Duodenal mucosa (tissue), 2 donors: ENCODE data around the gene DPYSL4.

ENCODE experiments used
- H3K27ac ChIP-seq: one replicate; pipeline ENCODE4 v1.7.0; 2013; ENCODE audit warnings: low read depth, low read length
- H3K27me3 ChIP-seq, 2 donors: one replicate each; pipeline ENCODE4 v1.7.0; 2013; ENCODE audit warnings: low read length in 2 of 2, control low read depth in 1 of 2; ENCODE audit not compliant: insufficient read depth in 2 of 2, control insufficient read depth in 1 of 2
- H3K36me3 ChIP-seq, 2 donors: one replicate each; pipeline ENCODE4 v1.7.0; 2013; ENCODE audit warnings: low read length in 2 of 2, control low read depth in 1 of 2; ENCODE audit not compliant: insufficient read depth in 2 of 2, control insufficient read depth in 1 of 2
- H3K4me1 ChIP-seq, 2 donors: one replicate each; pipeline ENCODE4 v1.7.0; 2013; ENCODE audit warnings: low read length in 2 of 2, control low read depth in 1 of 2; ENCODE audit not compliant: insufficient read depth in 2 of 2, control insufficient read depth in 1 of 2
- H3K4me3 ChIP-seq, 2 donors: one replicate each; pipeline ENCODE4 v1.7.0; 2013; ENCODE audit warnings: low read length in 2 of 2, low read depth in 1 of 2
- H3K9ac ChIP-seq, 2 donors: one replicate each; pipeline ENCODE4 v1.7.0; 2013; ENCODE audit warnings: low read length in 2 of 2, low read depth in 1 of 2
- H3K9me3 ChIP-seq, 2 donors: one replicate each; pipeline ENCODE4 v1.7.0; 2013; ENCODE audit warnings: low read length in 2 of 2, control low read depth in 1 of 2; ENCODE audit not compliant: control insufficient read depth in 1 of 2

The DPYSL4 gene

GRCh38 chr10:132236161-132236560 lies 49.4 kb downstream of the DPYSL4 start:
- H3K4me3 ChIP-seq: no peak overlapping the region
- H3K27me3 ChIP-seq: no peaks in the 10 kb centered on the region
- no peak overlapping the region for H3K27ac ChIP-seq
- H3K9ac ChIP-seq: no peak overlapping the region
- peaks cover 0 to 2% of the 10 kb centered on the region in 2 donors for H3K4me1 ChIP-seq
- no peaks in the 10 kb centered on the region for H3K9me3 ChIP-seq
- no peaks in the 10 kb centered on the region for H3K36me3 ChIP-seq

GRCh38 chr10:132236881-132237280 lies 50.1 kb downstream of the DPYSL4 start:
- H3K9me3 ChIP-seq: no peaks in the 10 kb centered on the region
- H3K27ac ChIP-seq: no peak overlapping the region
- no peaks in the 10 kb centered on the region for H3K4me1 ChIP-seq
- no peaks in the 10 kb centered on the region for H3K36me3 ChIP-seq
- H3K9ac ChIP-seq: no peak overlapping the region
- H3K4me3 ChIP-seq: no peak overlapping the region
- H3K27me3 ChIP-seq: no peaks in the 10 kb centered on the region

GRCh38 chr10:132237396-132237795 lies 50.6 kb downstream of the DPYSL4 start:
- no peak overlapping the region for H3K4me3 ChIP-seq
- no peak overlapping the region for H3K27ac ChIP-seq
- no peaks in the 10 kb centered on the region for H3K9me3 ChIP-seq
- no peaks in the 10 kb centered on the region for H3K4me1 ChIP-seq
- no peaks in the 10 kb centered on the region for H3K36me3 ChIP-seq
- H3K27me3 ChIP-seq: no peaks in the 10 kb centered on the region
- H3K9ac ChIP-seq: no peak overlapping the region

GRCh38 chr10:132237871-132238270 lies 51.1 kb downstream of the DPYSL4 start:
- no peaks in the 10 kb centered on the region for H3K27me3 ChIP-seq
- no peak overlapping the region for H3K9ac ChIP-seq
- H3K36me3 ChIP-seq: no peaks in the 10 kb centered on the region
- no peak overlapping the region for H3K4me3 ChIP-seq
- H3K9me3 ChIP-seq: no peaks in the 10 kb centered on the region
- H3K4me1 ChIP-seq: no peaks in the 10 kb centered on the region
- no peak overlapping the region for H3K27ac ChIP-seq

- Histone ChIP-seq H3K36me3 (no peaks in the 10 kb centered on the region), H3K4me1 (no peaks in the 10 kb centered on the region), H3K27ac (no peak overlapping the region), H3K4me3 (no peak overlapping the region), H3K9ac (no peak overlapping the region), H3K9me3 (no peaks in the 10 kb centered on the region), H3K27me3 (no peaks in the 10 kb centered on the region)
These were observed 51.8 kb downstream of the DPYSL4 start for GRCh38 chr10:132238371-132239125.

- Histone ChIP-seq H3K4me1 (no peaks in the 10 kb centered on the region), H3K9ac (no peak overlapping the region), H3K36me3 (no peaks in the 10 kb centered on the region), H3K9me3 (no peaks in the 10 kb centered on the region), H3K4me3 (no peak overlapping the region), H3K27ac (no peak overlapping the region), H3K27me3 (no peaks in the 10 kb centered on the region)
These were observed 52.6 kb downstream of the DPYSL4 start for GRCh38 chr10:132239126-132240031.

- Histone ChIP-seq H3K4me3 (no peak overlapping the region), H3K27ac (no peak overlapping the region), H3K27me3 (no peaks in the 10 kb centered on the region), H3K36me3 (no peaks in the 10 kb centered on the region), H3K9me3 (no peaks in the 10 kb centered on the region), H3K4me1 (no peaks in the 10 kb centered on the region), H3K9ac (no peak overlapping the region)
These were observed 53.4 kb downstream of the DPYSL4 start for GRCh38 chr10:132240156-132240555.

- Histone ChIP-seq H3K27ac (no peak overlapping the region), H3K9me3 (no peaks in the 10 kb centered on the region), H3K4me1 (no peaks in the 10 kb centered on the region), H3K36me3 (no peaks in the 10 kb centered on the region), H3K9ac (no peak overlapping the region), H3K27me3 (no peaks in the 10 kb centered on the region), H3K4me3 (no peak overlapping the region)
These were observed 53.8 kb downstream of the DPYSL4 start for GRCh38 chr10:132240581-132240980.

- no peak overlapping the region for H3K9ac ChIP-seq
- no peaks in the 10 kb centered on the region for H3K36me3 ChIP-seq
- no peaks in the 10 kb centered on the region for H3K9me3 ChIP-seq
- H3K27me3 ChIP-seq: no peaks in the 10 kb centered on the region
- no peak overlapping the region for H3K4me3 ChIP-seq
- no peak overlapping the region for H3K27ac ChIP-seq
- no peaks in the 10 kb centered on the region for H3K4me1 ChIP-seq
These were observed 54.3 kb downstream of the DPYSL4 start for GRCh38 chr10:132241086-132241485.

- no peak overlapping the region for H3K4me3 ChIP-seq
- H3K36me3 ChIP-seq: no peaks in the 10 kb centered on the region
- H3K4me1 ChIP-seq: no peaks in the 10 kb centered on the region
- H3K27me3 ChIP-seq: no peaks in the 10 kb centered on the region
- no peaks in the 10 kb centered on the region for H3K9me3 ChIP-seq
- H3K9ac ChIP-seq: no peak overlapping the region
- H3K27ac ChIP-seq: no peak overlapping the region
These were observed 54.7 kb downstream of the DPYSL4 start for GRCh38 chr10:132241496-132241895.
